ENCODE data around the gene FHAD1. TPM values are rescaled to one million over a fixed set of nuclear protein-coding genes. Genes with fewer than 3 reads are reported as not detected.

The FHAD1 gene
- total and polyA plus RNA-seq, 4 donors: under 0.01 to 0.13 (median 0.05) TPM; not detected in 1

- H3K27me3 ChIP-seq (ENCODE audit: control insufficient read depth in 4 of 4, insufficient read depth in 4 of 4, low read length in 3 of 4): no peaks in the 10 kb centered on the region
- peak overlapping the region in 1 of 2 donors; percentile 33 for H3K27ac ChIP-seq (ENCODE audit: low read depth in 1 of 2, low read length in 2 of 2)
- DNase-seq (ENCODE audit: low spot score): no peak
- H3K36me3 ChIP-seq (ENCODE audit: control insufficient read depth in 4 of 4, insufficient read depth in 3 of 4, low read depth in 1 of 4, low read length in 3 of 4): no peaks in the 10 kb centered on the region
- TF ChIP-seq ATF3 (IDR thresholded peaks at IDR 0.05) (no peak), EGR1 (IDR thresholded peaks at IDR 0.05; ENCODE audit: low read depth in 2 of 2) (no peak), HNF4G (IDR thresholded peaks at IDR 0.05) (no peak), FOXA2 (IDR thresholded peaks at IDR 0.05) (no peak), TAF1 (conservative IDR thresholded peaks at IDR 0.05) (no peak), FOXA1 (IDR thresholded peaks at IDR 0.05) (no peak), RAD21 (IDR thresholded peaks at IDR 0.05) (peak in 1 of 2 donors; percentile 0), SP1 (IDR thresholded peaks at IDR 0.05) (no peak), MAX (IDR thresholded peaks at IDR 0.05) (no peak), JUND (IDR thresholded peaks at IDR 0.05) (no peak), YY1 (IDR thresholded peaks at IDR 0.05) (no peak), NR2F2 (IDR thresholded peaks at IDR 0.05) (peak; percentile 24), RXRA (IDR thresholded peaks at IDR 0.05) (no peak), GABPA (IDR thresholded peaks at IDR 0.05 in 1 of 2, conservative IDR thresholded peaks at IDR 0.05 in 1 of 2) (no peak)
- TF ChIP-seq, protein P1, sequence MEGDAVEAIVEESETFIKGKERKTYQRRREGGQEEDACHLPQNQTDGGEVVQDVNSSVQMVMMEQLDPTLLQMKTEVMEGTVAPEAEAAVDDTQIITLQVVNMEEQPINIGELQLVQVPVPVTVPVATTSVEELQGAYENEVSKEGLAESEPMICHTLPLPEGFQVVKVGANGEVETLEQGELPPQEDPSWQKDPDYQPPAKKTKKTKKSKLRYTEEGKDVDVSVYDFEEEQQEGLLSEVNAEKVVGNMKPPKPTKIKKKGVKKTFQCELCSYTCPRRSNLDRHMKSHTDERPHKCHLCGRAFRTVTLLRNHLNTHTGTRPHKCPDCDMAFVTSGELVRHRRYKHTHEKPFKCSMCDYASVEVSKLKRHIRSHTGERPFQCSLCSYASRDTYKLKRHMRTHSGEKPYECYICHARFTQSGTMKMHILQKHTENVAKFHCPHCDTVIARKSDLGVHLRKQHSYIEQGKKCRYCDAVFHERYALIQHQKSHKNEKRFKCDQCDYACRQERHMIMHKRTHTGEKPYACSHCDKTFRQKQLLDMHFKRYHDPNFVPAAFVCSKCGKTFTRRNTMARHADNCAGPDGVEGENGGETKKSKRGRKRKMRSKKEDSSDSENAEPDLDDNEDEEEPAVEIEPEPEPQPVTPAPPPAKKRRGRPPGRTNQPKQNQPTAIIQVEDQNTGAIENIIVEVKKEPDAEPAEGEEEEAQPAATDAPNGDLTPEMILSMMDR (IDR thresholded peaks at IDR 0.05; ENCODE audit: low read depth, low read length, missing input control): no peak
- 62% methylated on average over 21 of the region's 21 CpGs for WGBS
- H3K9me3 ChIP-seq (ENCODE audit: control insufficient read depth in 4 of 4, low read length in 3 of 4): no peaks in the 10 kb centered on the region
- no peak overlapping the region for H3K9ac ChIP-seq (ENCODE audit: low read depth in 1 of 2, low read length in 2 of 2)
- no peak overlapping the region for H3K4me3 ChIP-seq (ENCODE audit: low read depth in 1 of 3, low read length in 3 of 3)
- H3K4me1 ChIP-seq (ENCODE audit: control insufficient read depth in 4 of 4, insufficient read depth in 4 of 4, low read length in 3 of 4): peaks cover 0 to 12% (median 10%) of the 10 kb centered on the region in 4 donors
These were observed 82.2 kb downstream of the FHAD1 start for GRCh38 chr1:15329104-15329820.

DNA sequence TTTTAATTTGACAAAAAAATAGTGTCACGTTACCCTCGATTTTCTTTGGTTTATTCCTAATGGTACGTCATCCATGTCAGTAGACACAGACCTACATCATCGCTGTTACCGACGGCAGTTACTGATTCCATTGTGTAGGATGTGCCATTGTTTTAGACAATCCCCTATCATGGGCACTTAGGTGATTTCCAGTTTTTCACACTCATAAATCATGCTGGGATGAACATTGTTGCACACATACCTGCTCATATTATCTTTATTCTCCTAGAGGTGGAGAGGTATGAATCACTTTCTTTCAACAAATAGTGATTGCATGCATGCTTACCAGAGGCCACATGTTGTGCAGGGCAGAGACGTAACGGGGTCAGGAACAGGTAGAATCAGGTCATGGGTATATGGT is 83.0 kb downstream of the FHAD1 start:
- no peak for DNase-seq (ENCODE audit: low spot score)
- Histone ChIP-seq H3K4me3 (ENCODE audit: low read depth in 1 of 3, low read length in 3 of 3) (no peak overlapping the region), H3K9ac (ENCODE audit: low read depth in 1 of 2, low read length in 2 of 2) (no peak overlapping the region), H3K27me3 (ENCODE audit: control insufficient read depth in 4 of 4, insufficient read depth in 4 of 4, low read length in 3 of 4) (no peaks in the 10 kb centered on the region), H3K36me3 (ENCODE audit: control insufficient read depth in 4 of 4, insufficient read depth in 3 of 4, low read depth in 1 of 4, low read length in 3 of 4) (no peaks in the 10 kb centered on the region), H3K4me1 (ENCODE audit: control insufficient read depth in 4 of 4, insufficient read depth in 4 of 4, low read length in 3 of 4) (peaks cover 0 to 12% (median 10%) of the 10 kb centered on the region in 4 donors), H3K27ac (ENCODE audit: low read depth in 1 of 2, low read length in 2 of 2) (no peak overlapping the region), H3K9me3 (ENCODE audit: control insufficient read depth in 4 of 4, low read length in 3 of 4) (no peaks in the 10 kb centered on the region)
- TF ChIP-seq YY1 (IDR thresholded peaks at IDR 0.05) (no peak), RAD21 (IDR thresholded peaks at IDR 0.05) (no peak), TAF1 (conservative IDR thresholded peaks at IDR 0.05) (no peak), GABPA (IDR thresholded peaks at IDR 0.05 in 1 of 2, conservative IDR thresholded peaks at IDR 0.05 in 1 of 2) (no peak), HNF4A (conservative IDR thresholded peaks at IDR 0.05) (no peak), RXRA (IDR thresholded peaks at IDR 0.05) (no peak), JUND (IDR thresholded peaks at IDR 0.05) (no peak), MAX (IDR thresholded peaks at IDR 0.05) (no peak), NR2F2 (IDR thresholded peaks at IDR 0.05) (no peak), ATF3 (IDR thresholded peaks at IDR 0.05) (no peak), SP1 (IDR thresholded peaks at IDR 0.05) (no peak), FOXA2 (IDR thresholded peaks at IDR 0.05) (no peak), FOXA1 (IDR thresholded peaks at IDR 0.05) (no peak), HNF4G (IDR thresholded peaks at IDR 0.05) (no peak)
- TF ChIP-seq, protein P1 (IDR thresholded peaks at IDR 0.05; ENCODE audit: low read depth, low read length, missing input control): no peak
- TF ChIP-seq, protein P2, sequence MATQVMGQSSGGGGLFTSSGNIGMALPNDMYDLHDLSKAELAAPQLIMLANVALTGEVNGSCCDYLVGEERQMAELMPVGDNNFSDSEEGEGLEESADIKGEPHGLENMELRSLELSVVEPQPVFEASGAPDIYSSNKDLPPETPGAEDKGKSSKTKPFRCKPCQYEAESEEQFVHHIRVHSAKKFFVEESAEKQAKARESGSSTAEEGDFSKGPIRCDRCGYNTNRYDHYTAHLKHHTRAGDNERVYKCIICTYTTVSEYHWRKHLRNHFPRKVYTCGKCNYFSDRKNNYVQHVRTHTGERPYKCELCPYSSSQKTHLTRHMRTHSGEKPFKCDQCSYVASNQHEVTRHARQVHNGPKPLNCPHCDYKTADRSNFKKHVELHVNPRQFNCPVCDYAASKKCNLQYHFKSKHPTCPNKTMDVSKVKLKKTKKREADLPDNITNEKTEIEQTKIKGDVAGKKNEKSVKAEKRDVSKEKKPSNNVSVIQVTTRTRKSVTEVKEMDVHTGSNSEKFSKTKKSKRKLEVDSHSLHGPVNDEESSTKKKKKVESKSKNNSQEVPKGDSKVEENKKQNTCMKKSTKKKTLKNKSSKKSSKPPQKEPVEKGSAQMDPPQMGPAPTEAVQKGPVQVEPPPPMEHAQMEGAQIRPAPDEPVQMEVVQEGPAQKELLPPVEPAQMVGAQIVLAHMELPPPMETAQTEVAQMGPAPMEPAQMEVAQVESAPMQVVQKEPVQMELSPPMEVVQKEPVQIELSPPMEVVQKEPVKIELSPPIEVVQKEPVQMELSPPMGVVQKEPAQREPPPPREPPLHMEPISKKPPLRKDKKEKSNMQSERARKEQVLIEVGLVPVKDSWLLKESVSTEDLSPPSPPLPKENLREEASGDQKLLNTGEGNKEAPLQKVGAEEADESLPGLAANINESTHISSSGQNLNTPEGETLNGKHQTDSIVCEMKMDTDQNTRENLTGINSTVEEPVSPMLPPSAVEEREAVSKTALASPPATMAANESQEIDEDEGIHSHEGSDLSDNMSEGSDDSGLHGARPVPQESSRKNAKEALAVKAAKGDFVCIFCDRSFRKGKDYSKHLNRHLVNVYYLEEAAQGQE (IDR thresholded peaks at IDR 0.05): no peak
- TF ChIP-seq, protein P3, sequence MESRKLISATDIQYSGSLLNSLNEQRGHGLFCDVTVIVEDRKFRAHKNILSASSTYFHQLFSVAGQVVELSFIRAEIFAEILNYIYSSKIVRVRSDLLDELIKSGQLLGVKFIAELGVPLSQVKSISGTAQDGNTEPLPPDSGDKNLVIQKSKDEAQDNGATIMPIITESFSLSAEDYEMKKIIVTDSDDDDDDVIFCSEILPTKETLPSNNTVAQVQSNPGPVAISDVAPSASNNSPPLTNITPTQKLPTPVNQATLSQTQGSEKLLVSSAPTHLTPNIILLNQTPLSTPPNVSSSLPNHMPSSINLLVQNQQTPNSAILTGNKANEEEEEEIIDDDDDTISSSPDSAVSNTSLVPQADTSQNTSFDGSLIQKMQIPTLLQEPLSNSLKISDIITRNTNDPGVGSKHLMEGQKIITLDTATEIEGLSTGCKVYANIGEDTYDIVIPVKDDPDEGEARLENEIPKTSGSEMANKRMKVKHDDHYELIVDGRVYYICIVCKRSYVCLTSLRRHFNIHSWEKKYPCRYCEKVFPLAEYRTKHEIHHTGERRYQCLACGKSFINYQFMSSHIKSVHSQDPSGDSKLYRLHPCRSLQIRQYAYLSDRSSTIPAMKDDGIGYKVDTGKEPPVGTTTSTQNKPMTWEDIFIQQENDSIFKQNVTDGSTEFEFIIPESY (IDR thresholded peaks at IDR 0.05): no peak
- WGBS: 95% methylated on average over 8 of the region's 8 CpGs

Measured in liver (tissue), 9 donors.